Activated T-cell treated with anti-CD3 and anti-CD28 coated beads for 4 hours (primary cell): Measurements from ENCODE around the gene CDH22.

Experiments used
- DNase-seq: peaks from one replicate; pipeline ENCODE4 v3.0.0-alpha.2; 2020

Gene CDH22

GRCh38 chr20:46186210-46186609 lies 122.1 kb downstream of the CDH22 start:
- DNase-seq: no peak

GRCh38 chr20:46185353-46185752 lies 122.9 kb downstream of the CDH22 start:
- DNase-seq: no peak

- DNase-seq: no peak
Measured at GRCh38 chr20:46183768-46184167, 124.5 kb downstream of the CDH22 start.

GRCh38 chr20:46182276-46183200 lies 125.8 kb downstream of the CDH22 start:
- no peak for DNase-seq

GRCh38 chr20:46179862-46180261 lies 128.4 kb downstream of the CDH22 start:
- no peak for DNase-seq

- DNase-seq: no peak
Measured at GRCh38 chr20:46178891-46179290, 129.4 kb downstream of the CDH22 start.

- DNase-seq: no peak
Measured at GRCh38 chr20:46177768-46178167, 130.5 kb downstream of the CDH22 start.

GRCh38 chr20:46176739-46177378 lies 131.4 kb downstream of the CDH22 start:
- no peak for DNase-seq

- DNase-seq: no peak
Measured at GRCh38 chr20:46175127-46175494, 133.2 kb downstream of the CDH22 start.

- DNase-seq: peak; percentile 67
Measured at GRCh38 chr20:46174469-46175126, 133.7 kb downstream of the CDH22 start.

GRCh38 chr20:46173652-46174468 lies 134.4 kb downstream of the CDH22 start:
- DNase-seq: no peak

- no peak for DNase-seq
Measured at GRCh38 chr20:46172961-46173536, 135.2 kb downstream of the CDH22 start.

GRCh38 chr20:46172455-46172854 lies 135.8 kb downstream of the CDH22 start:
- DNase-seq: no peak

- no peak for DNase-seq
Measured at GRCh38 chr20:46171909-46172308, 136.4 kb downstream of the CDH22 start.

- no peak for DNase-seq
Measured at GRCh38 chr20:46171476-46171875, 136.8 kb downstream of the CDH22 start.

GRCh38 chr20:46169245-46170171 lies 138.8 kb downstream of the CDH22 start:
- DNase-seq: no peak

GRCh38 chr20:46168438-46168837 lies 139.9 kb downstream of the CDH22 start:
- DNase-seq: no peak

- no peak for DNase-seq
Measured at GRCh38 chr20:46167080-46167479, 141.2 kb downstream of the CDH22 start.

- DNase-seq: no peak
Measured at GRCh38 chr20:46164254-46164653, 144.0 kb downstream of the CDH22 start.

- DNase-seq: no peak
Measured at GRCh38 chr20:46161921-46162320, 146.4 kb downstream of the CDH22 start.

- DNase-seq: no peak
Measured at GRCh38 chr20:46160661-46161060, 147.6 kb downstream of the CDH22 start.
